SJCRH30 (cell line): ENCODE data around the gene ATP5F1E. TPM values are rescaled to one million over a fixed set of nuclear protein-coding genes. Genes with fewer than 3 reads are reported as not detected.
"Not testable (repeated sequence)": the region's sequence is repeated elsewhere in the genome, so short reads cannot be mapped to it uniquely, and the experiment has no call there.

ENCODE experiments used
- DNase-seq, 2 experiments: peaks; one replicate each; pipeline ENCODE4 v3.0.0-alpha.2; 2015 to 2020
- H3K27ac ChIP-seq: fragments of 250-450 bp; sonication (Bioruptor Pico); 2 replicates; pipeline ENCODE4 v1.5.1; 2020; ENCODE audit warnings: mild to moderate bottlenecking, moderate library complexity
- H3K27me3 ChIP-seq: fragments of 250-450 bp; sonication (Bioruptor Pico); 2 replicates; pipeline ENCODE4 v1.5.1; 2020; ENCODE audit warnings: mild to moderate bottlenecking, moderate library complexity
- H3K36me3 ChIP-seq: fragments of 250-450 bp; sonication (Bioruptor Pico); 2 replicates; pipeline ENCODE4 v1.5.1; 2020; ENCODE audit warnings: mild to moderate bottlenecking, moderate library complexity
- H3K4me1 ChIP-seq: fragments of 250-450 bp; sonication (Bioruptor Pico); 2 replicates; pipeline ENCODE4 v1.5.1; 2020; ENCODE audit warnings: mild to moderate bottlenecking, moderate library complexity
- H3K4me3 ChIP-seq: fragments of 250-450 bp; sonication (Bioruptor Pico); 2 replicates; pipeline ENCODE4 v1.5.1; 2020; ENCODE audit warnings: mild to moderate bottlenecking, moderate library complexity
- H3K9me3 ChIP-seq: fragments of 250-450 bp; sonication (Bioruptor Pico); replicated peaks from 2 replicates; pipeline ENCODE4 v1.5.1; 2020; ENCODE audit warnings: mild to moderate bottlenecking, moderate library complexity
- total RNA-seq: library from RNA; depleted of rRNA; stranded (reverse); fragments of >200 nt; shearing (Covaris generic); gene quantifications from 2 replicates; pipeline ENCODE4 v1.2.3, GENCODE V29; 2014

Gene ATP5F1E
- total RNA-seq, 1 experiment from 2014 or later, result 133 TPM

DNA sequence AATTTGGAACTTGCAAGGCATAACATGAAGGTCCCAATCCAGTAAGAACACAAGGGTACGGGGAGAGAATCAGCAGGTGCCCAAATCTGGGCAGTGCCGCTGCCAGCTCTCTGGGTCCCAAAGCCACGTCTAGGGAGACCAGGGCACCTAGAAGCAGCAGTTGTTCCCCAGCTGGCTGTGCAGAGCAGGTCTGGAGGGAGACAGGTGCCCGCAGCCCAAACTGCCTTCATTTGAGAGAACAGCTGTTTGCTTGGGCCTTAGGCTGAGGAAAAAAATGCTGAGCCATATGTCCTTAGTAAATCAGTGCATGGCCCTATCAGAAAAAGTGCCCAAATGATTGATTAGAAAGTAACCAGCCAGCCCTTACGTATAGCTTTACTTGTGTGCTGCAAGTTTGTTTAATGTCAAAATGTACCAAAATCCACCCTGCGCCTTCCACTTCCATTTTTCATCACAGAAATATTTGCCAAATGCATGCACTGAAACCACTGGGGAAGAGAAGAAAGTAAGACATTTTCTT is 19.6 kb upstream of the ATP5F1E start:
- H3K36me3 ChIP-seq, result no peaks in the 10 kb centered on the region
- no peaks in the 10 kb centered on the region for H3K27me3 ChIP-seq
- H3K27ac ChIP-seq, result no peak overlapping the region
- no peaks in the 10 kb centered on the region for H3K9me3 ChIP-seq
- peak; percentile 80 to 91 for DNase-seq
- peaks cover 14% of the 10 kb centered on the region; the same call in 1 of the 2 replicates for H3K4me1 ChIP-seq
- H3K4me3 ChIP-seq, result no peak overlapping the region

DNA sequence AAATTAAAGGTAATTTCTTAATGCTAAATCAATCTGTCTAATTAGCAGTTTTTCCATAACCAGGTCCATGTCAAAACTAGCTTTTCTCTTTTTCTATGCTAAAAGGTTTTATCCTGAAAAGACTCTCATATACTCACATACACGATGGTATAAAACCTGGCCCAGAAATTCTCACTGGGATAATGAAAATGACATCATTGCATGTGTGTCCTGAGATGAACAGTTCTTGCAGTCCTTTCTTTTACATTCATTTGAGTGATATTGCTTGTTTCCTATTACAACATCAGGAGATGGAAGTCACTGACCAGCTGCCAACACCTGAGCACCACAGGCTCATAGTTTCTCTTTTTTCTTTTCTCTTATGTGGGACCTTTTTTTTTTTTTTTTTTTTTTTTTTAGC is 18.3 kb upstream of the ATP5F1E start:
- no peaks in the 10 kb centered on the region for H3K36me3 ChIP-seq
- no peaks in the 10 kb centered on the region for H3K9me3 ChIP-seq
- H3K4me1 ChIP-seq, result peaks cover 14% of the 10 kb centered on the region; the same call in 1 of the 2 replicates
- no peaks in the 10 kb centered on the region for H3K27me3 ChIP-seq
- H3K27ac ChIP-seq, result no peak overlapping the region
- DNase-seq, result no peak
- H3K4me3 ChIP-seq, result no peak overlapping the region

GRCh38 chr20:59048681-59049030 is 16.5 kb upstream of the ATP5F1E start:
- Histone ChIP-seq H3K27ac (no peak overlapping the region), H3K4me1 (peaks cover 16% of the 10 kb centered on the region; the same call in 1 of the 2 replicates), H3K4me3 (no peak overlapping the region), H3K9me3 (no peaks in the 10 kb centered on the region), H3K36me3 (no peaks in the 10 kb centered on the region), H3K27me3 (no peaks in the 10 kb centered on the region)
- DNase-seq, result no peak

GRCh38 chr20:59047938-59048680 is 16.0 kb upstream of the ATP5F1E start:
- no peaks in the 10 kb centered on the region for H3K27me3 ChIP-seq
- no peak overlapping the region for H3K27ac ChIP-seq
- no peaks in the 10 kb centered on the region for H3K9me3 ChIP-seq
- no peak overlapping the region for H3K4me3 ChIP-seq
- DNase-seq, result no peak
- H3K4me1 ChIP-seq, result peaks cover 16% of the 10 kb centered on the region; the same call in 1 of the 2 replicates
- H3K36me3 ChIP-seq, result no peaks in the 10 kb centered on the region

GRCh38 chr20:59046862-59047261 is 14.7 kb upstream of the ATP5F1E start:
- Histone ChIP-seq H3K27ac (no peak overlapping the region), H3K4me3 (no peak overlapping the region), H3K36me3 (no peaks in the 10 kb centered on the region), H3K4me1 (peaks cover 10% of the 10 kb centered on the region; the same call in 1 of the 2 replicates), H3K9me3 (no peaks in the 10 kb centered on the region), H3K27me3 (no peaks in the 10 kb centered on the region)
- DNase-seq, result no peak

GRCh38 chr20:59044796-59045195 is 12.7 kb upstream of the ATP5F1E start:
- Histone ChIP-seq H3K9me3 (no peaks in the 10 kb centered on the region), H3K27me3 (no peaks in the 10 kb centered on the region), H3K27ac (no peak overlapping the region), H3K36me3 (peaks cover 10% of the 10 kb centered on the region), H3K4me1 (peaks cover 13% of the 10 kb centered on the region), H3K4me3 (no peak overlapping the region)
- DNase-seq, result no peak

DNA sequence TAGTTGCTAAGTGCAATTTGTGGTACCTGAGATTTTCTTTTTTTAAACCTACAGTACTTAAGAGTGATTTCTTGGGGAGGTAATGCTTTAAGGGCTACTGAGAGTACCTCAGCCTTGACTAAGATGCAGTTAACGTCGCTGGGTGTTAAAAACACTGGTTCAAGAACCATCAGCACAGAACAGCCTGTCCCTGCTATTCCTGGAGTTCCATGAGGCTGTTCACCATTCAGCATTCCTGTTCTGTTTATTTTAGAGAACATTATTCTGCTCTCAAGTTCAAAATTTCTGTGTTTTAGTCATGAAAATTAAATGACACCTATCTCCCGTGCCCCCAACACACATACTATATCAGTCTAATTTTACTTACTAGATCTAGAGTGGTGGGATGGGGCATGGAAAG is 12.2 kb upstream of the ATP5F1E start:
- Histone ChIP-seq H3K27ac (no peak overlapping the region), H3K36me3 (peaks cover 15% of the 10 kb centered on the region), H3K9me3 (no peaks in the 10 kb centered on the region), H3K27me3 (no peaks in the 10 kb centered on the region), H3K4me1 (peaks cover 13% of the 10 kb centered on the region), H3K4me3 (no peak overlapping the region)
- no peak for DNase-seq

DNA sequence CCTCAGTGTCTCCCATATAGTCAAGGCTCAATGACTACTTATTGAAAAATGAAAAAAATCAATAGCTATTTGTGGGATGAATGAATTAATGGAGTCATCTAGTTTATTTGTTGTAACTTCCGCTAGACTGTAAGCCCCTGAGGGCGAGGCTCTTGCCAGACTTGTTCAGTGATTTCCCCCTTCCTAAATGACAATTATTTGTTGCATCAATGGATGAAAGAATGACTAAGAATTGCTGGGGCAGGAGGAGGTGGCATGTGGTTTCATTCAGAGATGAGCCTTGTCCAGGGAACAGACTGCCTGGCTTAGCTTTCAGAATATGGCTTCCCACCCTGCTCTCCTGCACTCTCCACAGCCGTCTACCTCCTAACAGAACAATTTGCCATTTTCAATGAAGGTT is 11.6 kb upstream of the ATP5F1E start:
- H3K9me3 ChIP-seq, result no peaks in the 10 kb centered on the region
- no peaks in the 10 kb centered on the region for H3K27me3 ChIP-seq
- peaks cover 18% of the 10 kb centered on the region for H3K4me1 ChIP-seq
- no peak overlapping the region for H3K27ac ChIP-seq
- peak in 1 of 2 experiments; percentile 47 for DNase-seq
- H3K4me3 ChIP-seq, result peak overlapping the region; percentile 87
- H3K36me3 ChIP-seq, result peaks cover 20% of the 10 kb centered on the region

- H3K27ac ChIP-seq, result peak overlapping the region; percentile 70; the same call in 1 of the 2 replicates
- H3K27me3 ChIP-seq, result no peaks in the 10 kb centered on the region
- peak overlapping the region; percentile 87 for H3K4me3 ChIP-seq
- H3K9me3 ChIP-seq, result no peaks in the 10 kb centered on the region
- DNase-seq, result peak; percentile 98 to 99
- H3K36me3 ChIP-seq, result peaks cover 27% of the 10 kb centered on the region
- H3K4me1 ChIP-seq, result peaks cover 18% of the 10 kb centered on the region
Observed at GRCh38 chr20:59042796-59043631, 10.9 kb upstream of the ATP5F1E start.

GRCh38 chr20:59042151-59042795 is 10.1 kb upstream of the ATP5F1E start, which contains the start of gene PRELID3B:
Gene PRELID3B (minus strand): TSS chr20:59042786. CDS start chr20:59042730, 56 bp downstream.
- H3K27me3 ChIP-seq, result no peaks in the 10 kb centered on the region
- DNase-seq, result peak; percentile 69
- peaks cover 34% of the 10 kb centered on the region for H3K36me3 ChIP-seq
- peaks cover 18% of the 10 kb centered on the region for H3K4me1 ChIP-seq
- no peaks in the 10 kb centered on the region for H3K9me3 ChIP-seq
- peak within 1 kb of the TSS; percentile 87 for H3K4me3 ChIP-seq
- H3K27ac ChIP-seq, result peak within 1 kb of the TSS; percentile 70

DNA sequence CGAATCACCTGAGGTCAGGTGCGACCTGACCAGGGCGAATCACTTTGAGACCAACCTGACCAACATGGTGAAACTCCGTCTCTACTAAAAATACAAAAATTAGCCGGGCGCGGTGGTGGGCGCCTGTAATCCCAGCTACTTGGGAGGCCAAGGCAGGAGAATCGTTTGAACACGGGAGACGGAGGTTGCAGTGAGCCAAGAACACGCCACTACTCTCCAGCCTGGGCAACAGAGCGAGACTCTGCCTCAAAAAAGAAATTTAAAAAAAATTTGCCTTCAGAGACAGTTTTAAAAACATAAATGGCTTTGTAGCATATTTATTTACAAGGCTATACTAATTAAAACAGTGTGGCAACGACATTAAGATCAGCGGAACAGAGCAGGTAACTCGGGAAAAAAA is 9.4 kb upstream of the ATP5F1E start:
- Histone ChIP-seq H3K36me3 (peaks cover 42% of the 10 kb centered on the region), H3K4me1 (peaks cover 18% of the 10 kb centered on the region), H3K27ac (peak overlapping the region; percentile 70; the same call in 1 of the 2 replicates), H3K4me3 (peak overlapping the region; percentile 87)
- not testable (repeated sequence) for H3K9me3 ChIP-seq, H3K27me3 ChIP-seq, DNase-seq

- Histone ChIP-seq H3K27me3 (no peaks in the 10 kb centered on the region), H3K4me3 (no peak overlapping the region), H3K36me3 (peaks cover 51% of the 10 kb centered on the region), H3K4me1 (peaks cover 18% of the 10 kb centered on the region), H3K27ac (no peak overlapping the region), H3K9me3 (no peaks in the 10 kb centered on the region)
- no peak for DNase-seq
Observed at GRCh38 chr20:59040667-59041066, 8.5 kb upstream of the ATP5F1E start.

DNA sequence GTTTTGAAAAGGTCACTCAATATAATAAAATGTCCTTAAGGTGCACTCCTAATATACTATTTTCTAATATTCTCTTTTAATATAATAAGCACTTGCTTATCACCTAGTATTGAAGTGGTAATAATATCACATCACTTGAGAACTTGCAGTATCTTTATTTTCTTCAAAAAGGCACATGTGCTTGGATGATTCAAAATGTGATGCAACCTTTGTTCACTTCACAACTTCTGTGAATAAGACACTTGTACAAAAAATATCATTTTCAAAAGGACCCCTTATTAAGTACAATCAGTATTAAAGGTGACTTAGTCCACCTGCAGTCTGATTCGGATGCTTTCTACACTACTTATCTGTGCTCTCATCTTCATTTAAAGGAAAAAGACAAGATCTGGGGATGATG is 7.1 kb upstream of the ATP5F1E start:
- Histone ChIP-seq H3K27me3 (no peaks in the 10 kb centered on the region), H3K9me3 (no peaks in the 10 kb centered on the region), H3K27ac (no peak overlapping the region), H3K4me3 (no peak overlapping the region), H3K36me3 (peaks cover 63% of the 10 kb centered on the region), H3K4me1 (peaks cover 18% of the 10 kb centered on the region)
- no peak for DNase-seq

- peaks cover 71% of the 10 kb centered on the region for H3K36me3 ChIP-seq
- DNase-seq, result no peak
- no peaks in the 10 kb centered on the region for H3K9me3 ChIP-seq
- no peaks in the 10 kb centered on the region for H3K27me3 ChIP-seq
- H3K27ac ChIP-seq, result no peak overlapping the region
- H3K4me3 ChIP-seq, result no peak overlapping the region
- H3K4me1 ChIP-seq, result peaks cover 26% of the 10 kb centered on the region
Observed at GRCh38 chr20:59037386-59037785, 5.3 kb upstream of the ATP5F1E start.
